Lung (tissue), 12 donors: Measurements from ENCODE around the gene CD248. TPM values are rescaled to one million over a fixed set of nuclear protein-coding genes. Genes with fewer than 3 reads are reported as not detected.
A peak's percentile ranks its signal among the peaks of the same experiment; 100 is the strongest.

Experiments
- ATAC-seq: fragments of 200-7000 bp; cut with Tn5 transposase; one replicate; pipeline ENCODE4 v1.9.1; 2020; ENCODE audit warnings: moderate number of reproducible peaks; ENCODE audit not compliant: insufficient read depth, low FRiP score
- DNase-seq, 3 donors: peaks; one replicate each; pipeline ENCODE4 v3.0.0-alpha.2; 2013 to 2017
- H3K27ac ChIP-seq, 2 donors: one replicate each; pipeline ENCODE4 v1.5.1; 2013; ENCODE audit warnings: mild to moderate bottlenecking in 2 of 2, moderate library complexity in 2 of 2, control low read depth in 1 of 2, inconsistent platforms in 1 of 2, low read depth in 1 of 2, low read length in 1 of 2
- H3K27me3 ChIP-seq, 3 donors: one replicate each; pipeline ENCODE4 v1.5.1; 2013; ENCODE audit warnings: low read length in 2 of 3; ENCODE audit not compliant: control insufficient read depth in 3 of 3, insufficient read depth in 3 of 3
- H3K36me3 ChIP-seq, 4 donors: one replicate each; pipeline ENCODE4 v1.5.1; 2013; ENCODE audit warnings: low read length in 4 of 4, mild to moderate bottlenecking in 1 of 4, moderate library complexity in 1 of 4; ENCODE audit not compliant: control insufficient read depth in 4 of 4, insufficient read depth in 4 of 4
- H3K4me1 ChIP-seq, 5 donors: one replicate each; pipeline ENCODE4 v1.5.1; 2013; ENCODE audit warnings: low read length in 5 of 5, mild to moderate bottlenecking in 2 of 5, moderate library complexity in 1 of 5; ENCODE audit not compliant: control insufficient read depth in 5 of 5, insufficient read depth in 5 of 5
- H3K4me3 ChIP-seq: one replicate; pipeline ENCODE4 v1.5.1; 2013; ENCODE audit warnings: mild to moderate bottlenecking, control low read depth, moderate library complexity
- H3K9ac ChIP-seq, 2 donors: one replicate each; pipeline ENCODE4 v1.5.1; 2013; ENCODE audit warnings: low read length in 2 of 2, control low read depth in 1 of 2; ENCODE audit not compliant: insufficient read depth in 1 of 2
- H3K9me3 ChIP-seq, 4 donors: one replicate each; pipeline ENCODE4 v1.5.1; 2013; ENCODE audit warnings: low read length in 3 of 4, mild to moderate bottlenecking in 1 of 4, moderate library complexity in 1 of 4; ENCODE audit not compliant: control insufficient read depth in 4 of 4, insufficient read depth in 3 of 4
- CTCF ChIP-seq: IDR thresholded peaks from 2 replicates; pipeline ENCODE4 v1.5.1; 2012; ENCODE audit warnings: mild to moderate bottlenecking; ENCODE audit errors: control extremely low read depth, extremely low read depth
- WGBS, 2 donors: extraction: QIAGEN DNeasy Blood & Tissue Kit; methylation state at CpG; one replicate each; pipeline ENCODE4 v1.1.7; 2013; 5-methylcytosine and 5-hydroxymethylcytosine counted together
- polyA plus RNA-seq, 2 donors: library from polyadenylated mRNA; stranded (reverse); fragments of 200-250 nt; gene quantifications; one replicate each; pipeline ENCODE4 v1.2.1, GENCODE V29; 2013
- total RNA-seq, 2 donors: library from RNA; depleted of rRNA in 1 of 2; stranded (reverse); fragments of >200 nt in 1 of 2; gene quantifications; one replicate each; pipeline ENCODE4 v1.2.1, GENCODE V29; 2014 to 2021
- donor health status: control.
- donor health status: control.
- donor health status: Bipolar disorder and iron deficiency.
- donor health status: healthy.
- donor health status: DM: yes; HTN: yes; CAD: no.

Gene CD248
- total and polyA plus RNA-seq, 4 donors, result 9.2 to 53.5 (median 23.0) TPM

GRCh38 chr11:66326261-66327111 lies 9.6 kb upstream of the CD248 start:
- Histone ChIP-seq H3K27ac (peak overlapping the region in 1 of 2 donors; percentile 16), H3K27me3 (no peaks in the 10 kb centered on the region), H3K9ac (no peak overlapping the region), H3K36me3 (peaks cover 0 to under 1% (median 0%) of the 10 kb centered on the region in 4 donors), H3K4me3 (no peak overlapping the region), H3K9me3 (no peaks in the 10 kb centered on the region), H3K4me1 (peaks cover 2 to 48% (median 22%) of the 10 kb centered on the region in 5 donors)
- DNase-seq (peak; percentile 71 to 82 (median 77)), ATAC-seq (no peak)
- WGBS, 2 donors, result 49 to 61% methylated on average over 17 to 21 of the region's 21 CpGs
- TF ChIP-seq CTCF, result no peak

- no peaks in the 10 kb centered on the region for H3K27me3 ChIP-seq
- peaks cover 2 to 48% (median 22%) of the 10 kb centered on the region in 5 donors for H3K4me1 ChIP-seq
- WGBS, 2 donors, result 65 to 78% methylated on average over 8 of the region's 8 CpGs
- no peaks in the 10 kb centered on the region for H3K36me3 ChIP-seq
- H3K4me3 ChIP-seq, result no peak overlapping the region
- no peak for TF ChIP-seq CTCF
- peak in 2 of 3 donors; percentile 18 to 31 for DNase-seq
- peak overlapping the region in 1 of 2 donors; percentile 10 for H3K27ac ChIP-seq
- no peak overlapping the region for H3K9ac ChIP-seq
- ATAC-seq, result no peak
- no peaks in the 10 kb centered on the region for H3K9me3 ChIP-seq
Observed at GRCh38 chr11:66325263-66325671, 8.4 kb upstream of the CD248 start.

- no peaks in the 10 kb centered on the region for H3K36me3 ChIP-seq
- no peak overlapping the region for H3K4me3 ChIP-seq
- ATAC-seq, result no peak
- no peaks in the 10 kb centered on the region for H3K27me3 ChIP-seq
- DNase-seq, result peak; percentile 58 to 79 (median 65)
- H3K9ac ChIP-seq, result peak overlapping the region in 1 of 2 donors; percentile 8
- no peaks in the 10 kb centered on the region for H3K9me3 ChIP-seq
- no peak overlapping the region for H3K27ac ChIP-seq
- TF ChIP-seq CTCF, result no peak
- 77 to 83% methylated on average over 10 of the region's 10 CpGs for WGBS, 2 donors
- peaks cover 2 to 48% (median 22%) of the 10 kb centered on the region in 5 donors for H3K4me1 ChIP-seq
Observed at GRCh38 chr11:66324664-66325063, 7.8 kb upstream of the CD248 start.
